GM12873 (cell line): ENCODE results near the gene BABAM2.

Experiments
- CTCF ChIP-seq: IDR thresholded peaks from 2 replicates; pipeline ENCODE4 v1.5.1; 2012; ENCODE audit warnings: low read depth, mild to moderate bottlenecking, moderate library complexity, low read length, control low read depth; ENCODE audit not compliant: insufficient read depth; ENCODE audit errors: missing control alignments

The BABAM2 gene

GRCh38 chr2:28185153-28185552 lies 294.6 kb downstream of the BABAM2 start:
- no peak for TF ChIP-seq CTCF

GRCh38 chr2:28185891-28186290 lies 295.4 kb downstream of the BABAM2 start:
- TF ChIP-seq CTCF, result no peak

GRCh38 chr2:28187186-28187585 lies 296.7 kb downstream of the BABAM2 start:
- TF ChIP-seq CTCF, result no peak

GRCh38 chr2:28188436-28188835 lies 297.9 kb downstream of the BABAM2 start:
- TF ChIP-seq CTCF, result no peak

- no peak for TF ChIP-seq CTCF
Observed at GRCh38 chr2:28193630-28194403, 303.3 kb downstream of the BABAM2 start.

GRCh38 chr2:28199995-28200679 lies 309.6 kb downstream of the BABAM2 start:
- TF ChIP-seq CTCF, result no peak

GRCh38 chr2:28201671-28202180 lies 311.2 kb downstream of the BABAM2 start:
- no peak for TF ChIP-seq CTCF
